Prostate gland (tissue), 2 donors: ENCODE measurements around the gene MVP.

Source experiments
- POLR2A ChIP-seq: fragments of 450-650 bp; IDR thresholded peaks from one replicate; pipeline ENCODE4 v1.6.1; 2016; ENCODE audit warnings: antibody characterized with exemption, mild to moderate bottlenecking
- POLR2AphosphoS5 ChIP-seq: sonication (generic); formaldehyde crosslinking; IDR thresholded peaks from one replicate; pipeline ENCODE4 v1.6.1; 2017; ENCODE audit warnings: antibody characterized with exemption
- TF ChIP-seq, protein P1 (sequence below), 4 experiments: fragments of 200-600 bp in 2 of 4; fragments of 450-650 bp in 2 of 4; sonication (generic) in 2 of 4; IDR thresholded peaks; 1 replicate in 3 of 4; 2 replicates in 1 of 4; pipeline ENCODE4 v1.5.1; 2016 to 2019; ENCODE audit warnings: antibody characterized with exemption in 4 of 4, mild to moderate bottlenecking in 2 of 4, moderate library complexity in 2 of 4

DNA sequence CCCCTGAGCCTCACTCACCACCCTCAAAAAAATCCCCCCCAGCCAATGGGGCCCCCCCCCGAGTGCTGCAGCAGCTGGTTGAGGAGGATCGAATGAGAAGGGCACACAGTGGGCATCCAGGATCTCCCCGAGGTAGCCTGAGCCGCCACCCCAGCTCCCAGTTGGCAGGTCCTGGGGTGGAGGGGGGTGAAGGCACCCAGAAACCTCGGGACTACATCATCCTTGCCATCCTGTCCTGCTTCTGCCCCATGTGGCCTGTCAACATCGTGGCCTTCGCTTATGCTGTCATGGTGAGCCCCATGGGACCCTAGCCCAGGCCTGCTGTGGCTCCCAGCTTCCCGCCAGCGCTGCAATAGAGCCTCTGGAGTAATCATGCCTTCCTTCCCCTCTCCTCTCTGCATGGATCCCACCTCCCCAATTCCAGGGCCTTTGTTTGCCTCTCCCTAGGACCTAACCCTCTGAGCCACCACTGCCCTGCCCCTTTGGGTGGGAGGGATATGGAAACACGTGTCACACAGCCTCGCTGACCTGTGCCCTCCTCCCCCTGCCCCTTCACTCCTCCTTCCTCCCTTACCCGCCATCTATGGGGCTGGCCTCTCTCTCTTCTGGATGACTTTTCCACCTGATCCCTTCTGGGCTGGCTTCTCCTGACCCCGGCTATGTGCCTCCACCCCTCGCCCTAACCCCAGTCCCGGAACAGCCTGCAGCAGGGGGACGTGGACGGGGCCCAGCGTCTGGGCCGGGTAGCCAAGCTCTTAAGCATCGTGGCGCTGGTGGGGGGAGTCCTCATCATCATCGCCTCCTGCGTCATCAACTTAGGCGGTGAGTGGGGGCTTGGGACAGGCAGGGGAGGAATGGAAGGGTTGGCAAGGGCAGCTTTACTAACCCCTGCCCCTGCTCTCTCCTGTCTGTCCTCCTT is 6.4 kb upstream of the MVP start:
- TF ChIP-seq, protein P1, sequence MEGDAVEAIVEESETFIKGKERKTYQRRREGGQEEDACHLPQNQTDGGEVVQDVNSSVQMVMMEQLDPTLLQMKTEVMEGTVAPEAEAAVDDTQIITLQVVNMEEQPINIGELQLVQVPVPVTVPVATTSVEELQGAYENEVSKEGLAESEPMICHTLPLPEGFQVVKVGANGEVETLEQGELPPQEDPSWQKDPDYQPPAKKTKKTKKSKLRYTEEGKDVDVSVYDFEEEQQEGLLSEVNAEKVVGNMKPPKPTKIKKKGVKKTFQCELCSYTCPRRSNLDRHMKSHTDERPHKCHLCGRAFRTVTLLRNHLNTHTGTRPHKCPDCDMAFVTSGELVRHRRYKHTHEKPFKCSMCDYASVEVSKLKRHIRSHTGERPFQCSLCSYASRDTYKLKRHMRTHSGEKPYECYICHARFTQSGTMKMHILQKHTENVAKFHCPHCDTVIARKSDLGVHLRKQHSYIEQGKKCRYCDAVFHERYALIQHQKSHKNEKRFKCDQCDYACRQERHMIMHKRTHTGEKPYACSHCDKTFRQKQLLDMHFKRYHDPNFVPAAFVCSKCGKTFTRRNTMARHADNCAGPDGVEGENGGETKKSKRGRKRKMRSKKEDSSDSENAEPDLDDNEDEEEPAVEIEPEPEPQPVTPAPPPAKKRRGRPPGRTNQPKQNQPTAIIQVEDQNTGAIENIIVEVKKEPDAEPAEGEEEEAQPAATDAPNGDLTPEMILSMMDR (IDR thresholded peaks at IDR 0.05): no peak
- no peak for TF ChIP-seq POLR2A
- TF ChIP-seq POLR2AphosphoS5: no peak
